RCC 7860 (cell line): ENCODE measurements around the gene ATP8A2.

Experiments
- DNase-seq: peaks from one replicate; pipeline ENCODE4 v3.0.0-alpha.2; 2015; ENCODE audit warnings: low spot score
- FAIRE-seq: peaks from 2 replicates; lab custom pipeline; 2012; peaks lifted over from hg19 to GRCh38; lab: Jason Lieb, UNC

ATP8A2 gene

DNA sequence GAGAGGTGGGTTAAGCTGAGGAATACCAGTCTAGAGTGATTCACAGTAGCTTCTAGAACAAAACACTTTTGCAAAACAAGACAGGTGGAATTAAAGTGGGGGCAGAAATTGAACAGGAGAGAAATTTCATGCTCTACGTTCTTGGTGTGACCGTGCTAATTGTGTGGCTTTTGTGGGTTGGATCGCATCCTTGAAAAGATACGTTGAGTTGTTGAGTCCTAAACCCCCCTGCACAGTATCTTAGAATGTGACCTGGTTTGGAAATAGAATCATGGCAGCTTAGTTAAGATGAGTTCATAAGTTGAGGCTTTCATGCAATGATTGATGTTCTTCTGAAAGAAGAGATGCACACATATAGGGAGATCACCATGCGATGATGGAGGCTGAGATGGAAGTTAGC is 308.2 kb downstream of the ATP8A2 start:
- no peak for DNase-seq
- FAIRE-seq: no peak

- FAIRE-seq: no peak
Observed at GRCh38 chr13:25682276-25682675, 310.5 kb downstream of the ATP8A2 start.

GRCh38 chr13:25683056-25683455 is 311.3 kb downstream of the ATP8A2 start:
- no peak for FAIRE-seq
- no peak for DNase-seq

More at GRCh38 chr13:25682276-25682675, 310.5 kb downstream of the ATP8A2 start:
- no peak for DNase-seq

DNA sequence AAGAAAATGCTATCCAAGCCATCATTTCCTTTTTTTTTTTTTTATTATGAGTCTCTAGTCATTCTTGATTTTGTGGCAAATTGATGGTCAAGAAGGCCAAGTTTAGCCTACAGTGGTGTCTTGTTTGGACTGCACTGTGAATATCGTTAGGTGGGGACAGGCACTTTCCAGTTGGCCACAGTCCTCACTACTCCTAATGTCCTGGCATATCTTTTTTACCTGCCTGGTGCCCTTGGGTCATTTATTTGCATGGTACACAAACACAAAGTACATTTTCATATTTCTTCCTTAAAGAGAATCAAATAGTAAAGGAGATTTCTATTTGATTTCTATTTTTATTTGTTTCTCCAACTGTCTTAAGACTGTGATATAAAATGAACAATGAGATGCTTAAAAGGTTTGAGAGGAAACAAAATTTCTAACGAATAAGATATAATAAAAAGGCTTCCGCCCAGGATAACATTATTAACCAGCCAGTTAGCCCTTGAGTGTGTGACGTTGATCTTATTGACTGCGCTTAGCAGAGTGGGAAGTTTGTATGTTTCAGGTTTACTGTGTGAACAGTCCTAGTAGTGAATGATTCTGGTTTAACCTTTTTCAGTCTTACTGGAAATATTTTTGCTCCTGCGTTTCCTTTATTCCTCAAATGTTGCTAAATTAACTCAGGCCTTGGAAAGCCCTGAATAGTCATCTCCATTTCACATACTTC is 312.0 kb downstream of the ATP8A2 start:
- FAIRE-seq: no peak
- no peak for DNase-seq

DNA sequence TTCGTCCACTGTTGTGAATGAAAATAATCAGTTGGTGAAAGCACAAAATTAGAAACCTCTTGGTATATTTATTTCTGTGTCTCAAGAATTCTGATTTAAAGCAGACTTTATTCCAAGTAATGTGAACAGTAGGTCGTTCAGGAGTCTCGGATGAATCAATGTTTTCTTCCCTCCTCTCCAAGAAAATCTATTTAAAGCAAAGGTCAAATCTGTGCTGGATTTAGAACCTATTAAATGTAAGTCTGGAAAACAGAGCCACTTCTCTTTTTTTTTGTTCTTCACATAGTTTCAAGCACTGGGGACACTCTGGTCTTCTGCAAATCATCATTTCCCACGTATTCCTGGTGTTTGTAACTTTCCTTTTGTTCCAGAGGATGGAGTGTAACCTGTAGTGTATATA is 312.7 kb downstream of the ATP8A2 start:
- DNase-seq (no peak), FAIRE-seq (no peak)

- FAIRE-seq: no peak
- DNase-seq: no peak
Observed at GRCh38 chr13:25686831-25687470, 315.2 kb downstream of the ATP8A2 start.

GRCh38 chr13:25687471-25688225 is 315.9 kb downstream of the ATP8A2 start:
- DNase-seq (no peak), FAIRE-seq (no peak)

DNA sequence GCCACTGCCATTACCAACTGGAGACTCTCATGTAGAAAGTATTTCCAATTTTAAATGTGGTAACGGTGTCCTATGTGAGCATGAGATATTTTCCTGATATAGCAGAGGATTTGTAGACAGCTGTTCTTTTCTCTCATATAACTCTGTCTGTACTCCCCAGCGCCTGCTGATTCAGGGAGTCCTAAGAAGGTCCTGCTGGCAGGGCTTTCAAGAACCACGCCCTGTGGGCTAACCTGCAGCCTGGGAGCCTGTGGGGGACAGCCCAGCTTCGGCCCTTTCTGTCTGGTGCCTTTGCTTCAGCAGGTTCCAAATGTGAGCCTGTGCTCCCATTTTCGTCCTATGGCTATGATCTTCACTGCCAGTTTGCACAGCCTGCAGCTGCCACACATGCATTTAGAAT is 316.8 kb downstream of the ATP8A2 start:
- no peak for DNase-seq

DNA sequence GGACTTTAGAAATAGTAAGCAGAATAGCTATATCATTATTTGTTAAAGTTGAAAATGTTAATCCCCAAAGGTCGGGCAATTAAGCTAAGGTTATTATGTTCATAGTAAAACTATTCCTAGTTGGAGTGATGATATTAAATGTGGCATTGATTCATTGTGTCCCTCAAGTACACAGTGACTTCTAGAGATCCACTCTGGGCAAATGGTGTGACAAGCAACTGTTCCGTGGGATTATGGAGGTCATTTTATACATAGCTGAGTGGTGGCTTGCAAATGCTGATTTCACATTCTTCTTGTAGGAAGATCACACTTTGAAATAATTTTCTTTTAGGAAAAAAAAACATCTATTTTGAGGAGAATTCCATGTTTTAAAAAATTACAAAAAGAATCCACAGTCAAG is 317.8 kb downstream of the ATP8A2 start:
- no peak for DNase-seq
- FAIRE-seq: no peak

More for the DNA sequence above, 316.8 kb downstream of the ATP8A2 start:
- no peak for FAIRE-seq

DNA sequence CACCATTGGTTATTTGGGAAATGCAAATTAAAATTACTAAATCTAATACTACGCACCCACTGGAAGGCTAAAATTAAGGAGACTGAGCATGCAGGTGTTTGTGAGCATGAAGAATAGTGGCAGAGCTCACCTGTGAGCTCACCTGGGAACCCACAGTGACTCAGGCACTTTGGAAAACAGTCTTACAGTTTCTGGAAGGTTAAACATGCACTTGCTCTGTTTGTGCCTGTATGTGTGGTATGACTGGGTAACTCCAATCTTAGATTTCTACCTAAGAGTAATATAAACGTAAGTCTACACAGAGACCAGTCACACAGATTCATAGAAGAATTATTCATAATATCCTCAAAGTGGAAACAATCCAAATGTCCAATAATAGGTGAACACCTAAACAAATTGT is 318.8 kb downstream of the ATP8A2 start:
- no peak for DNase-seq
- FAIRE-seq: no peak

DNA sequence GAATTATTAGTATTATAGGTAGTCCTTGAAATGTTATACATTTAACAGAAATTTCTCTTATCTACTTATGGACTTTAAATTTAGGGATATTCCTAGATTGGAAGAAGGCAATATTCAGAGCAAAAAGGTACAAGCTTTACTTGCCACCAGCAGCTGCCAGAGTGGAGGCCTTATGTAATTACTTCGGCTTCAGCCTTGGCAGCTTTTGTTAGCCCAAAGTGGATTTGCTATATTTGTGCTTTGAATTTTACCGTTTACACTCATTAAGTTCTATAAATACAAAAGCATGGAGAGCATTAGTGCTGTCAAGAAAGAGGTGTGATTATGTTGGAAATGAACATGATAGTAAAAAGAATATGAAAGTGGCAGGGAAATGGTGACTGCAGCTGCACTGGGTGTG is 319.9 kb downstream of the ATP8A2 start:
- FAIRE-seq (no peak), DNase-seq (no peak)

- DNase-seq (no peak), FAIRE-seq (no peak)
Observed at GRCh38 chr13:25692099-25692498, 320.3 kb downstream of the ATP8A2 start.

DNA sequence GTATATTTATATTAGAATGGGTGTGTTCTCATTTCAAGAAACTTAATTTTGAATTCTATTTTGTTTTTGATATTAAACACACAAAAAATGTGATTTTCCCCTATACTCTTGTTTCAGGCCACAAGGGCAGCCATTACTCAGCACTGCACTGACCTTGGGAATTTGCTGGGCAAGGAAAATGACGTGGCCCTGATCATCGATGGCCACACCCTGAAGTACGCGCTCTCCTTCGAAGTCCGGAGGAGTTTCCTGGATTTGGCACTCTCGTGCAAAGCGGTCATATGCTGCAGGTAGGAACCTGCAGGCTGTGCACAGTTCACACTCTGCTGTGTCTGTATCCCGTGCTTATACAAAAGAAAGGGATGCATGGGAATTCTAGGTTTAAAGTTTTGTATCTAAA is 327.3 kb downstream of the ATP8A2 start:
- DNase-seq: no peak
- no peak for FAIRE-seq

DNA sequence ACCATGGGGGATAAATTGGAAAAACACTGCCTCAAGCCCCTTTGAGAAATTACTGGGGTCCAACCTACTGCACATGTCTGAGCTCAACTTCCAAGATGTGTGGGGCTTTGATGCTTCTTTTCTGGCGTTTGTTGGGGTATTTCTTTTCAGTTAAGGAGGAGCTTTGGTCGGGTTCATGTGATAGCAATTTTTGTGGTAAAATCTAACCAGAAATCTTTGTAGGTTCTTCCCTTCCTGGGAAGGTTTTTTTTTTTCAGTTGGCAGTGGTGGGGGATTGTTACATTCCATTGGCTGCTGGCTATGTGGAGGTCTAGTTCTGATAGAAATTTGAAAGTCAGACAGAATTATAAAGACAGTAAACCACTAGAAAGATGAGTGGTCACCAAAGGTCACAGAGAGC is 327.8 kb downstream of the ATP8A2 start:
- DNase-seq (no peak), FAIRE-seq (no peak)

DNA sequence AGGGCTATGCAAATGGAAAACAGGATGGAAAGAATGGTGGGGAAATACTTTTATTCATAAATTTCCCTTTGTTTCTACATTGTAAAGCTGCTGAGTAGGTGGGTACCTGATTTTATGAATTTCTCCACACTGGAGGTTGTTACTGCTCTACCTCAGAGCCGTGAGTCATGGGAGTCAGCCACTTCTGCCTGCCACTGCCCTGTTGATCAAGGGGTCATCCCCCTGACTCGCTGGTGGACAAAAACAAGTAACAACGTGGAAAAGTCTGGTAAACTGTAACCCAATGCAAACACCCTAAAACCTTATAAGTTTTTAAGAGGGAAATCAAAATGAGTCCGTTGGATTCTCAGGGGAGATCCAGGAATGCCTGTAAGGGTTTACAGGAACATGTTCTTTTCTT is 329.5 kb downstream of the ATP8A2 start:
- no peak for DNase-seq
- FAIRE-seq: no peak

- FAIRE-seq (no peak), DNase-seq (no peak)
Observed at GRCh38 chr13:25702386-25702785, 330.6 kb downstream of the ATP8A2 start.

GRCh38 chr13:25707726-25708125 is 336.0 kb downstream of the ATP8A2 start:
- DNase-seq: no peak
- no peak for FAIRE-seq

GRCh38 chr13:25708268-25708667 is 336.5 kb downstream of the ATP8A2 start:
- FAIRE-seq (no peak), DNase-seq (no peak)

DNA sequence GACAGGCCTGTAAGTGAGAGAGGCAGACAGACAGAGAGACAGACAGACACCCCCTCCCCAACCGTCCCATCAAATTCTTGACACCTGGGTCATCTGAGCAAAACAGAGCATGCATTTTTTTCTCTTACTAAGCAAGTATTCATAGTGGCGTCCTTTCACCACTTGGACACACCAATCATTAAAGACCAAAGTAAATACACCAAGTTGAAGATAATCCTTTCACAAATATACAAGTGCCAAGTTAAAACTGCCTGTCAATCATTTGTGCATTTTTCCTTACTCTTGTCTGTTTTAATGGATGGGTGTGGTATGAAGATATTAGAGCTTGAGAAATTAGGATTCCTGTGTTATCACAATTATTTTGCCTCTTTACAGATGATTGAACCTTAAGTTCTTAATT is 337.3 kb downstream of the ATP8A2 start:
- DNase-seq (no peak), FAIRE-seq (no peak)

GRCh38 chr13:25715760-25716159 is 344.0 kb downstream of the ATP8A2 start:
- FAIRE-seq: no peak
- no peak for DNase-seq

DNA sequence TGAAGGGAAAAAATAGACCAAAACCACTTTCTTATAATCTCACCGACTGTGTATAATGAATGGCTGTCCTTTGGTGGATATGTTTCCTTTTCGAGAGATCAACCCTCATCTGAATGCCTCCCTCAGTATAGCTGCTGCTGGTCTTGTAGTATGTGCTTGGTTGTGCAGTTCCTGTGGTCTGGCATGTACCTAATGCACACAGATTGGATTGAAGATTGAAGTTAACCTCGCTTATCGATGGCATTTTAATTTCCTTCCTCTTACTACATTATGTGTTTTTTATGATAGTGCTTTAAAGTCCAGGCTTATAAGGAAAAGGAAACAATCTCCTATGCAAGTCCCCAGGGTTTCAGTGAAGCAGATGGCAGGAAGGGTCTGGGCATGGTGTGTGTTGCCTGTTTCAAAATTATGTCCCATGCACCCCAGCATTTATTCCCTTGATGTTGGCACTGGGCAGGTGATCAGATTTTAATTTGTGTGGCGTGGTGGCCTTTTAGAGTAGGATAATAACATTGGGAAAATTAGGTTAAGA is 346.0 kb downstream of the ATP8A2 start:
- DNase-seq (no peak), FAIRE-seq (no peak)

- DNase-seq: no peak
- no peak for FAIRE-seq
Observed at GRCh38 chr13:25719666-25720065, 347.9 kb downstream of the ATP8A2 start.
